AG04450 (cell line): ENCODE results near the gene HTR5A. TPM values are rescaled to one million over a fixed set of nuclear protein-coding genes. Genes with fewer than 3 reads are reported as not detected.
A peak's percentile ranks its signal among the peaks of the same experiment; 100 is the strongest.

Source experiments
- CTCF ChIA-PET: fragments of 300-600, 350-600 bp; formaldehyde crosslinking; extraction: SDS; loops from one replicate; lab custom pipeline; 2022; ENCODE audit warnings: antibody characterized with exemption, inconsistent platforms; lab: Charles Lee
- POLR2A ChIA-PET: fragments of 350-600 bp; formaldehyde crosslinking; extraction: SDS; loops from one replicate; lab custom pipeline; 2021; ENCODE audit warnings: antibody characterized with exemption, inconsistent platforms; lab: Yijun Ruan, JAX
- DNase-seq: peaks from one replicate; pipeline ENCODE4 v3.0.0-alpha.2; 2011; ENCODE audit warnings: low read depth, low spot score
- H3K27ac ChIP-seq: one replicate; pipeline ENCODE4 v1.5.1; 2012; ENCODE audit warnings: low read depth, low read length, control low read depth
- H3K27me3 ChIP-seq: one replicate; pipeline ENCODE4 v1.6.0; 2012; ENCODE audit warnings: low read length; ENCODE audit not compliant: control insufficient read depth, insufficient read depth
- H3K4me3 ChIP-seq: 2 replicates; pipeline ENCODE4 v1.5.1; 2011; ENCODE audit warnings: mild to moderate bottlenecking, low read depth, low read length, control low read depth
- H3K9me3 ChIP-seq: 2 replicates; pipeline ENCODE4 v1.5.1; 2012; ENCODE audit warnings: low read length; ENCODE audit not compliant: control insufficient read depth, insufficient read depth
- CTCF ChIP-seq: IDR thresholded peaks from 2 replicates; pipeline ENCODE4 v1.5.1; 2011; ENCODE audit warnings: low read depth, low read length, control low read depth, inconsistent platforms
- polyA plus RNA-seq: library from polyadenylated mRNA; depleted of rRNA; stranded (reverse); fragments of >200 nt; gene quantifications from 2 replicates; pipeline ENCODE4 v1.2.3, GENCODE V29; 2011

Gene HTR5A
- polyA plus RNA-seq, 1 experiment: not detected

- Histone ChIP-seq H3K27me3 (no peaks in the 10 kb centered on the region), H3K9me3 (no peaks in the 10 kb centered on the region), H3K4me3 (no peak overlapping the region), H3K27ac (no peak overlapping the region)
- POLR2A ChIA-PET: no interaction called here
- DNase-seq: no peak
- no peak for TF ChIP-seq CTCF
- CTCF ChIA-PET: interaction anchor here (0.6 kb wide), 1 partner anchor 474 kb away, joined by 7 read pairs; no protein-coding TSS in a partner anchor
These were observed 5.9 kb upstream of the HTR5A start for GRCh38 chr7:155064186-155064585.

- DNase-seq: peak; percentile 53
- Histone ChIP-seq H3K27me3 (peaks cover 6% of the 10 kb centered on the region), H3K9me3 (peaks cover 10% of the 10 kb centered on the region; the same call in 1 of the 2 replicates), H3K4me3 (no peak overlapping the region), H3K27ac (no peak overlapping the region)
- ChIA-PET POLR2A (no interaction called here), CTCF (interaction anchor here (1.2 kb wide), 1 partner anchor 279 kb away, joined by 4 read pairs; no protein-coding TSS in a partner anchor)
- TF ChIP-seq CTCF: no peak
These were observed 3.6 kb upstream of the HTR5A start for GRCh38 chr7:155066417-155066950.

GRCh38 chr7:155071121-155071651 is 1.1 kb downstream of the HTR5A start:
- Histone ChIP-seq H3K9me3 (peaks cover 10% of the 10 kb centered on the region; the same call in 1 of the 2 replicates), H3K4me3 (no peak overlapping the region), H3K27me3 (peaks cover 6% of the 10 kb centered on the region), H3K27ac (no peak overlapping the region)
- ChIA-PET CTCF (no interaction called here), POLR2A (no interaction called here)
- no peak for DNase-seq
- TF ChIP-seq CTCF: no peak

GRCh38 chr7:155071916-155072571 is 1.9 kb downstream of the HTR5A start:
- POLR2A ChIA-PET: no interaction called here
- Histone ChIP-seq H3K27ac (no peak overlapping the region), H3K27me3 (peaks cover 6% of the 10 kb centered on the region), H3K4me3 (no peak overlapping the region), H3K9me3 (peaks cover 10% of the 10 kb centered on the region; the same call in 1 of the 2 replicates)
- DNase-seq: no peak
- no peak for TF ChIP-seq CTCF
- CTCF ChIA-PET: no interaction called here

- ChIA-PET CTCF (no interaction called here), POLR2A (no interaction called here)
- no peak for TF ChIP-seq CTCF
- H3K27me3 ChIP-seq: peaks cover 6% of the 10 kb centered on the region
- H3K9me3 ChIP-seq: peaks cover 10% of the 10 kb centered on the region; the same call in 1 of the 2 replicates
- no peak overlapping the region for H3K27ac ChIP-seq
- H3K4me3 ChIP-seq: no peak overlapping the region
- no peak for DNase-seq
These were observed 3.8 kb downstream of the HTR5A start for GRCh38 chr7:155073922-155074321.
